ENCODE results near the gene EML4. TPM values are rescaled to one million over a fixed set of nuclear protein-coding genes. Genes with fewer than 3 reads are reported as not detected.

Gene EML4
- total and polyA plus RNA-seq, 9 of the 15 experiments (the other 6 are each of a cell fraction or from before 2014, with no cell fraction given), result 14.7 to 48.3 (median 36.5) TPM

DNA sequence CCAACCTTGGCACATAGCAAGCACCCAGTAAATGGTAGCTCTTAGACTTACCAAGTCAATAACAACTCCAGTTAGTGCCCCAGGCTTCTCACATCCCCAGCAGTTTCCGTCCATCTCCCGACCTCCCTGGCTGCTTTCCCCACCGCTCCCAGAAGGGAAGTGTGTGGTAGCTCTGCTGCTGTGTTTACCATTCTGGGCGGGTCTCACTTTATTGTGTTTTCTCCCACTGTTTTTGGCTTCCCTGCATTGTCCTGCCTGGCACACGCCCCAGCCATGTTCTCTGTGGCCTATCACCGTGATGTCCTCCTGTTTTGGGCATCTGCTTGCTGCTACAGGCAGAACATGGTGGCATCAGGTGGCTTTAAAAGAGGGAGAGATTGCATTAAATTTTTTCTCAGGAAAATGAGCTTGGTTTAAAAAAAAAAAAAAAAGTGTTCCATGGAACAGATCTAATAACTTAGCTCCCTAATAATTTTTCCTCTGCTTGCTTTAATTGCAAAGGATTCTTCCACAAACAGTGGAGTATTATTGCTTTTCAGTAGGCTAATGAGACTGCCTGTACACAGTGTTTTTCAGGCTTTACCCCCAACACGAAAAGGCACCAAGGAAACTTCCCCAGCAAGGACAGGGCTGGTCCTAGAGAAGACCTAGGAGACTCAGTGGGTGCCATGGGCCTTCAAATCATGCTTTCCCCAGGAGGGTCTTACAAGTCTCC lies 199.8 kb downstream of the EML4 start:
- H4K20me1 ChIP-seq (replicated peaks; ENCODE audit: control insufficient read depth, insufficient read depth, low read length), result no peaks in the 10 kb centered on the region
- no peaks in the 10 kb centered on the region for H3K36me3 ChIP-seq (ENCODE audit: control insufficient read depth, insufficient read depth, low read length)
- no peak for DNase-seq (ENCODE audit: extremely low read depth in 1 of 4, low spot score in 3 of 4)
- 8% methylated on average over 7 of the region's 7 CpGs for WGBS (ENCODE audit: insufficient coverage, low coverage, missing lambda C conversion rate)
- no peaks in the 10 kb centered on the region for H3K9me3 ChIP-seq (replicated peaks; ENCODE audit: control insufficient read depth, insufficient read depth, low read depth, low read length)
- POLR2A ChIA-PET, result no interaction called here
- H3K27me3 ChIP-seq (ENCODE audit: control insufficient read depth in 2 of 2, insufficient read depth in 2 of 2, low read length in 2 of 2), result peaks cover 7 to 21% of the 10 kb centered on the region in 2 experiments
- CTCF ChIA-PET (ENCODE audit: low intra/inter-chr PET ratio), result no interaction called here
- BruUV-seq (replicated peaks), result no TSS peak
- no peak overlapping the region for H2AFZ ChIP-seq (ENCODE audit: low read depth, low read length)
- no peak overlapping the region for H3K27ac ChIP-seq (ENCODE audit: extremely low read depth, low read depth, low read length)
- intact Hi-C loops (cut with micrococcal nuclease), result no loop called here
- no peak for ATAC-seq
- H3K4me1 ChIP-seq (replicated peaks in 1 of 2; ENCODE audit: control insufficient read depth in 2 of 2, insufficient read depth in 2 of 2, low read length in 2 of 2), result peaks cover 0 to 2% of the 10 kb centered on the region in 2 experiments; a peak in 1 of 5 replicates
- in situ Hi-C loops (cut with MboI), result no loop called here
- no peak overlapping the region; a peak in 1 of 4 replicates for H3K9ac ChIP-seq (ENCODE audit: insufficient read depth in 1 of 2, low read depth in 2 of 2, low read length in 2 of 2)
- H3K79me2 ChIP-seq (ENCODE audit: control insufficient read depth, insufficient read depth, low read length), result no peaks in the 10 kb centered on the region
- no peak overlapping the region for H3K4me2 ChIP-seq (ENCODE audit: insufficient read depth, low read length)
- no peaks in the 10 kb centered on the region for H3K9me1 ChIP-seq (ENCODE audit: control insufficient read depth, insufficient read depth, low read length)
- no peak for FAIRE-seq
- H3K4me3 ChIP-seq, result no peak overlapping the region
- TF ChIP-seq, protein P1, sequence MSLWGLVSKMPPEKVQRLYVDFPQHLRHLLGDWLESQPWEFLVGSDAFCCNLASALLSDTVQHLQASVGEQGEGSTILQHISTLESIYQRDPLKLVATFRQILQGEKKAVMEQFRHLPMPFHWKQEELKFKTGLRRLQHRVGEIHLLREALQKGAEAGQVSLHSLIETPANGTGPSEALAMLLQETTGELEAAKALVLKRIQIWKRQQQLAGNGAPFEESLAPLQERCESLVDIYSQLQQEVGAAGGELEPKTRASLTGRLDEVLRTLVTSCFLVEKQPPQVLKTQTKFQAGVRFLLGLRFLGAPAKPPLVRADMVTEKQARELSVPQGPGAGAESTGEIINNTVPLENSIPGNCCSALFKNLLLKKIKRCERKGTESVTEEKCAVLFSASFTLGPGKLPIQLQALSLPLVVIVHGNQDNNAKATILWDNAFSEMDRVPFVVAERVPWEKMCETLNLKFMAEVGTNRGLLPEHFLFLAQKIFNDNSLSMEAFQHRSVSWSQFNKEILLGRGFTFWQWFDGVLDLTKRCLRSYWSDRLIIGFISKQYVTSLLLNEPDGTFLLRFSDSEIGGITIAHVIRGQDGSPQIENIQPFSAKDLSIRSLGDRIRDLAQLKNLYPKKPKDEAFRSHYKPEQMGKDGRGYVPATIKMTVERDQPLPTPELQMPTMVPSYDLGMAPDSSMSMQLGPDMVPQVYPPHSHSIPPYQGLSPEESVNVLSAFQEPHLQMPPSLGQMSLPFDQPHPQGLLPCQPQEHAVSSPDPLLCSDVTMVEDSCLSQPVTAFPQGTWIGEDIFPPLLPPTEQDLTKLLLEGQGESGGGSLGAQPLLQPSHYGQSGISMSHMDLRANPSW (CRISPR knock-in tag; IDR thresholded peaks at IDR 0.05), result no peak
- no peak for TF ChIP-seq GABPB1 (CRISPR knock-in tag; IDR thresholded peaks at IDR 0.05)
- no peak for TF ChIP-seq DDX20 (tag; IDR thresholded peaks at IDR 0.05; ENCODE audit: low read depth)
- TF ChIP-seq ZNF316 (IDR thresholded peaks at IDR 0.05), result no peak
- no peak for TF ChIP-seq CHD2 (IDR thresholded peaks at IDR 0.05; ENCODE audit: low read depth, low read length)
- TF ChIP-seq, protein P2, sequence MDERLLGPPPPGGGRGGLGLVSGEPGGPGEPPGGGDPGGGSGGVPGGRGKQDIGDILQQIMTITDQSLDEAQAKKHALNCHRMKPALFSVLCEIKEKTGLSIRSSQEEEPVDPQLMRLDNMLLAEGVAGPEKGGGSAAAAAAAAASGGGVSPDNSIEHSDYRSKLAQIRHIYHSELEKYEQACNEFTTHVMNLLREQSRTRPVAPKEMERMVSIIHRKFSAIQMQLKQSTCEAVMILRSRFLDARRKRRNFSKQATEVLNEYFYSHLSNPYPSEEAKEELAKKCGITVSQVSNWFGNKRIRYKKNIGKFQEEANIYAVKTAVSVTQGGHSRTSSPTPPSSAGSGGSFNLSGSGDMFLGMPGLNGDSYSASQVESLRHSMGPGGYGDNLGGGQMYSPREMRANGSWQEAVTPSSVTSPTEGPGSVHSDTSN (CRISPR knock-in tag; IDR thresholded peaks at IDR 0.05; ENCODE audit: low read depth), result no peak
- TF ChIP-seq, protein P2 (tag; conservative IDR thresholded peaks at IDR 0.05; ENCODE audit: low read depth), result no peak
- no peak for TF ChIP-seq XRCC3 (IDR thresholded peaks at IDR 0.05)
- TF ChIP-seq, protein P3, sequence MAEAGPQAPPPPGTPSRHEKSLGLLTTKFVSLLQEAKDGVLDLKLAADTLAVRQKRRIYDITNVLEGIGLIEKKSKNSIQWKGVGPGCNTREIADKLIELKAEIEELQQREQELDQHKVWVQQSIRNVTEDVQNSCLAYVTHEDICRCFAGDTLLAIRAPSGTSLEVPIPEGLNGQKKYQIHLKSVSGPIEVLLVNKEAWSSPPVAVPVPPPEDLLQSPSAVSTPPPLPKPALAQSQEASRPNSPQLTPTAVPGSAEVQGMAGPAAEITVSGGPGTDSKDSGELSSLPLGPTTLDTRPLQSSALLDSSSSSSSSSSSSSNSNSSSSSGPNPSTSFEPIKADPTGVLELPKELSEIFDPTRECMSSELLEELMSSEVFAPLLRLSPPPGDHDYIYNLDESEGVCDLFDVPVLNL (CRISPR knock-in tag; IDR thresholded peaks at IDR 0.05; ENCODE audit: low read depth), result no peak
- TF ChIP-seq, protein P4, sequence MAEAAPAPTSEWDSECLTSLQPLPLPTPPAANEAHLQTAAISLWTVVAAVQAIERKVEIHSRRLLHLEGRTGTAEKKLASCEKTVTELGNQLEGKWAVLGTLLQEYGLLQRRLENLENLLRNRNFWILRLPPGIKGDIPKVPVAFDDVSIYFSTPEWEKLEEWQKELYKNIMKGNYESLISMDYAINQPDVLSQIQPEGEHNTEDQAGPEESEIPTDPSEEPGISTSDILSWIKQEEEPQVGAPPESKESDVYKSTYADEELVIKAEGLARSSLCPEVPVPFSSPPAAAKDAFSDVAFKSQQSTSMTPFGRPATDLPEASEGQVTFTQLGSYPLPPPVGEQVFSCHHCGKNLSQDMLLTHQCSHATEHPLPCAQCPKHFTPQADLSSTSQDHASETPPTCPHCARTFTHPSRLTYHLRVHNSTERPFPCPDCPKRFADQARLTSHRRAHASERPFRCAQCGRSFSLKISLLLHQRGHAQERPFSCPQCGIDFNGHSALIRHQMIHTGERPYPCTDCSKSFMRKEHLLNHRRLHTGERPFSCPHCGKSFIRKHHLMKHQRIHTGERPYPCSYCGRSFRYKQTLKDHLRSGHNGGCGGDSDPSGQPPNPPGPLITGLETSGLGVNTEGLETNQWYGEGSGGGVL (CRISPR knock-in tag; IDR thresholded peaks at IDR 0.05), result no peak
- TF ChIP-seq TCF7L2 (IDR thresholded peaks at IDR 0.05; ENCODE audit: low read depth, low read length), result no peak
- no peak for TF ChIP-seq PHF8 (IDR thresholded peaks at IDR 0.05; ENCODE audit: borderline replicate concordance, low read length)
